GM21367 (cell line): ENCODE measurements around the gene MLH1.
"Not testable (repeated sequence)": the region's sequence is repeated elsewhere in the genome, so short reads cannot be mapped to it uniquely, and the experiment has no call there.

ENCODE experiments used
- ATAC-seq: cut with Tn5 transposase; IDR thresholded peaks from one replicate; pipeline ENCODE4 v1.9.1; 2021; ENCODE audit not compliant: unreplicated experiment

The MLH1 gene

DNA sequence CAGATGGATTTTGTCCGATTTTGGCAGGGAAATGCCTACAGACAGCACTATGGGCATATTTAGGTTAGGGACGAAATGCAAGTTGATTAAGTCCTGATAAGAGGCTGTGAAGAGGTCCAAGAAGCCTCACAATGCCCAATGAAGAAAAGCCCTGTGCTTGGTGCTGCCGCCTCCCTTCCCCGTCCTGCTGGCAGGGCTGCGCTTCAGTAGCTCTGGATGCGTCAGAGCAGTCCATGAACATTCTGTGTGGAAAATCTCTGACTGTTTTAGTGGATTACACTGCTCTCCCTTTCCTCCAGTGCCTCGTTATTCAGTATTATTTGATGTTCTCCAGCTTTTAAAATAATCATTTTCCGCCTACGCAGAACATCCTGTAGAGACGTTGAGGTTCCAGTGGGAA is 39.6 kb downstream of the MLH1 start:
- no peak for ATAC-seq

GRCh38 chr3:37037352-37037751 is 44.0 kb downstream of the MLH1 start:
- no peak for ATAC-seq

DNA sequence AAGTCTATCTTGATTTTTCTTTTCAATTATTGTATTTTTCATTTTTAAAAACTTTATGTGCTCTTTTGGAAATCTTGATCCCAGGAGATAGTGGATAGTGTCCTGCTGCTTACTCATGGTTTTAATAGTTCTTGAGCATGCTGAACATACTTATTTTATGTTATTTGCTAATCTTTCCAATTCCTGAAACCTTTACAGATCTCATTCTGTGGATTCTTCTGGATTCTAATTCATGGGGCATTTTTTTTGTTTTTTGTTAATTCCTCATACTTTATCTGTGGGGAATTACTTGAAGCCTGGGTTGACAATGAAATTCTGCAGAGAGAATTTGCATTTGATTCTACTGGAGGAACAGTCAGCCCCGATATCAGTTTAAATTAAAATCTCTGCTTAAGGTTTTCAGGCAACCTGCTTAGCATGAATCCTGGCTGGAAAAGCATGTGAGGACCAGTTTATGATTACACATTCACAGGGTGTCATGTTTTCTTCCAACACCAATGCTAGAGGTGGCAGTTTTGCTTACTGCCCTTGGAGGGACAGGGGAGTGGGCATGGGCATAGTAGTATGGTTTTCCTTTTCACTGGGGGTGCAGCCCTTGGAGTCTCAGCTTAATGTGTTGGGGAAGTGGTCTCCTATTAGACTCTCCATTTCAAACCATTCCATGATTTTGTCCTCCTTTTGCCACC is 46.0 kb downstream of the MLH1 start:
- ATAC-seq: no peak

DNA sequence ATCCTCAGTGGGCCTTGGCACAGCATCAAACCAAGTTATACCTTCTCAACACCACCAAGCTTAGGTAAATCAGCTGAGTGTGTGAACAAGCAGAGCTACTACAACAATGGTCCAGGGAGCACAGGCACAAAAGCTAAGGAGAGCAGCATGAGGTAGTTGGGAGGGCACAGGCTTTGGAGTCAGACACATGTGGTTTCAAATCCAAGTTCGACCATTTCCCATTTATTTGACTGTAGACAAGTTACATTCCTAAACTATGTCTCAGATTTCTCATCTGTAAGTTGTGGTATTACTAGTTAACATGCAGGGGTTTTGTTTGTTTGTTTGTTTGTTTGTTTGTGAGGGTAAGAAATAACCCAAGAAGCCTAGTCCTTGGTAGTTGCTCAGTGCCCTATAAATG is 46.9 kb downstream of the MLH1 start:
- ATAC-seq: no peak

- no peak for ATAC-seq
These were observed 48.4 kb downstream of the MLH1 start for GRCh38 chr3:37041546-37042195.

DNA sequence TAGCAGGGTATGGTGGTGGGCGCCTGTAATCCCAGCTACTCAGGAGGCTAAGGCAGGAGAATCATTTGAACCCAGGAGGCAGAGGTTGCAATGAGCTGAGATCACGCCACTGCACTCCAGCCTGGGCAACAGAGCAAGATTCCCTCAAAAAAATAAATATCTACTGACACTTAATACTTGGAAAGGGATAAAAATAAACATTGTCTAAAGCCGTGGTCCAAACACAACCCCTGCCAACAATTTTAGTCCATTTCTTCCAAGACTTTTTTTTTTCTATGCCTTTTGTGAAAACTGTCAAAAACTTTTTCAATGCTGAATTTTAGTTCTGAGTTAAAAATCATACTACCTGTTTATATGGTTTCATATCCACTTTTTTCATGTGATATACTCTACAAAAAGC is 49.4 kb downstream of the MLH1 start:
- ATAC-seq: not testable (repeated sequence)

DNA sequence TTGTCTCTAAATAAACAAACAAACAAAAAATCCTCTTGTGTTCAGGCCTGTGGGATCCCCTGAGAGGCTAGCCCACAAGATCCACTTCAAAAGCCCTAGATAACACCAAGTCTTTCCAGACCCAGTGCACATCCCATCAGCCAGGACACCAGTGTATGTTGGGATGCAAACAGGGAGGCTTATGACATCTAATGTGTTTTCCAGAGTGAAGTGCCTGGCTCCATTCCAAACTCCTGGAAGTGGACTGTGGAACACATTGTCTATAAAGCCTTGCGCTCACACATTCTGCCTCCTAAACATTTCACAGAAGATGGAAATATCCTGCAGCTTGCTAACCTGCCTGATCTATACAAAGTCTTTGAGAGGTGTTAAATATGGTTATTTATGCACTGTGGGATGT is 57.0 kb downstream of the MLH1 start:
- no peak for ATAC-seq

GRCh38 chr3:37052860-37053259 is 59.5 kb downstream of the MLH1 start:
- ATAC-seq: no peak

GRCh38 chr3:37053337-37053736 is 60.0 kb downstream of the MLH1 start:
- ATAC-seq: no peak

- no peak for ATAC-seq
These were observed 60.4 kb downstream of the MLH1 start for GRCh38 chr3:37053753-37054152.

DNA sequence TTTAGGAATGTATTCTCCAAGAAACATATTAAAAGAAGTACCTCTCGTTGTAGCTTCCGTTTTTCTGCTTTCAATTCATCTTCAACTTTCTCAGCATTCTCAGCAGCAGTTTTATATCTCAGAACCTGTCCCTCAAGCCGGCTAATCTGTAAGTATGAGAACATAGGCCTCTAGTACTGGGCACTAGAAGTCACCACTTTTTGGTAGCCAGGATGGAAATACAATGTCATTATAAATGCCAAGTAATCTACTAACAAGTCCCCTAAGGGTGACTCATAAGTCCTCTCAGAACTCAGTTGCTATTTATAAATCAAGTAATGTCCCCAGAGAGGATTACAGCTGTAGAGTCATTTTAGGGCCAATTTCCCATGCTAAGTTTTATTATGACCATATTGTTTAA is 61.1 kb downstream of the MLH1 start:
- peak; percentile 92 for ATAC-seq

DNA sequence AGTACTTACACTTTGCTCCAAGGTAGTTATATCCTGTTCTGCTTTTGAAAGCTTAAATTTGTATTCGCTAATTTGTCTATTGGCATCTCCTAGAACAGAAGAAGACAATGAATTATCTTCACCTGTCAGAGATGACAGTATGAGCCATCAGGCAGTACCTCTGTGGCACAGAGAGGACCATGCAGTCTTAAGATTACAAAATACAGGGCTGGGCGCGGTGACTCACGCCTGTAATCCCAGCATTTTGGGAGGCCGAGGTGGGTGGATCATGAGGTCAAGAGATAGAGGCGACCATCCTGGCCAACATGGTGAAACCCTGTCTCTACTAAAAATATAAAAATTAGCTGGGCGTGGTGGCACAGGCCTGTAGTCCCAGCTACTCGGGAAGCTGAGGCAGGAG is 61.8 kb downstream of the MLH1 start:
- ATAC-seq: not testable (repeated sequence)

DNA sequence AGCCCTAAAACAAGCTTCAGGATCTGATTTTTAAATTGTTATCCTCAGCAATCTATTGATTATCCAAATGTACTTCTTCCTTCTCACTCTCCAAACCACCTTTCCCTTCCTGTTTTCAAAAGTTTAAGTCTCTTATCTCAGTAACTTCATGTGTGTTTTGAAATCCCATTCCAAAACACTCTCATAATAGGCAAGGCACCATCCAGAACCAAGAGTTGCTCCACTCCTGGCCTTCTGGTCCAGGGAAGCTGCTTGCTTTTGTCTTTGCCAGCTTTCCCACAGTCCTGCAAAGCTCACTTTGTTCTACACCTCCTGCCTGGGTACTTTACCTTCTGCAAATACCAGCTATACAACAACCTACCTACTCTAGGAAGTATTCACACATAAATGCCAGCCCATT is 63.5 kb downstream of the MLH1 start:
- ATAC-seq: no peak

GRCh38 chr3:37058117-37058516 is 64.8 kb downstream of the MLH1 start:
- no peak for ATAC-seq

DNA sequence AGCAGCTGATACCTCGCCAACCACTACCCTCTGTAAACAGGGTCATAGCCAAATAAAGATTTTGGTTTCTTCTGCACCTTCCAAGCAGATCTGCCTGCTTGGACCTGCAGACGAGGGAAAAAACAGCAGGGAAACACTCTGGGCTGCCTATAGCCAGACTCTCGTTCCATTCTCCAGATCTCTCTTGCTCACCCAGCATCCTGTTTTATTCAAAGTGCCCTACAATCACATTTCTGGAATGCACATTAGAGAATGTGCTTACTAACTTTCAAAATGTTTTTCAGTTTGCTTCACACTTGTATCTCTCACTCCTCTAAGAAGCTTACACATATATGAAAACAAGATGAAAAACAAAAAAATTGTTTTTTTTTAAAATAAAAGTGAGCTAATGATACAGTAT is 71.4 kb downstream of the MLH1 start:
- ATAC-seq: no peak

DNA sequence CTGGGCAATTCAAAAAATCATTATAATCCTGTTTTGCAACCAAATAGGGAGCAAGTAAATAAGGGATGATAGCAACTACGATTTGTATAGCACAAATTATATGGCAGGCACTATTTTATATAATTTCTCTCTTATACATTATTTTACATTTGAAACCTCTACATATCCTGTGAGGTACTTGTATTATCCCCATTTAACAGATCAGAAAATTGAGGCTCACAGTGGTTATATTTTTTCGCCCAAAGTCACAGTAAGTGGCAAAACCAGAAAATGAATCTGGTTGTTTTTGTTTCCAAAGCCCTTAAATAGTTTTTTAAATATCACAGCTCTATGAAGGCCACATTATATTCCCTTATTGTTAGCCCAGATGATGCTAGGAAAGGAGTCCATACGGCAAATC is 74.3 kb downstream of the MLH1 start:
- ATAC-seq: no peak

- no peak for ATAC-seq
These were observed 74.7 kb downstream of the MLH1 start for GRCh38 chr3:37068031-37068430.

- no peak for ATAC-seq
These were observed 78.6 kb downstream of the MLH1 start for GRCh38 chr3:37071921-37072320.

DNA sequence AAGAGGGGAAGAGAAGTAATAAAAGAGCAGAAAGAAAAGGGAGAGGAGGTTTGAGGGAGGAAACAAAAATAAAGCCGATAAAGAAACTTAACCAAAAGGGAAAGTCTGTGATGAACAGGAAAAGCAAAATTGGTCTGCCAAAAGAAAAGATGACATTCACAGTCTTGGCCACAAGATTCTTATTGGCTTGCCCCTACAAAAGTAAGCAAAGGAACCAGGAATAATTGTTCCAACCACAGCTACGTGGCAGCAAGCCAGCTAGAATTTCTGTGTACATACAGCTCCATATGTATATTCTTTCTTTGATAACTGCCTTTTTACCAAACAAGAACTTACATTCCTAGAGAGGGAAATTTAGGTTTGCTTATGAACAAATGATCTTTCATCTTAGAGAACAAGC is 79.6 kb downstream of the MLH1 start:
- ATAC-seq: no peak

DNA sequence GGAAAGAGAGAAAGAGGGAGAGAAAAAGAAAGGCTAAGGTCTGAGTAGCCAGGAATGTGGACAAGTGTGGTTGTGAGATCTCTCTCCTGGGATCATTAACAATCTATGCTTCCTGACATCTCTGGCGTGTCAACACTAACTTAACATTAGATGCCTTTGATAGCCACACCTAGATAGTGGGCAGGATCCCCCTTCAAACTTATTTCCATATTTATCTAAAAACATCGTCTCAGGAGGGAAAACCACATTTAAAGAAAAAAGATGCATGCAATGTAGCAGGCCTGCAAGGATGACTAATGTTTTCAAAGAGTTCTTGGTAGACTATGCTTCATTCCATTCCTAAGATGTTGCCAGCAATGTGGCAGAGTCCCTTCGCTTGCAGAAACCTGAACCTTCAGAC is 80.9 kb downstream of the MLH1 start:
- no peak for ATAC-seq

GRCh38 chr3:37075955-37076354 is 82.6 kb downstream of the MLH1 start:
- no peak for ATAC-seq

GRCh38 chr3:37082317-37082716 is 89.0 kb downstream of the MLH1 start:
- no peak for ATAC-seq

- no peak for ATAC-seq
These were observed 93.6 kb downstream of the MLH1 start for GRCh38 chr3:37086918-37087317.
